Measurements from ENCODE around the gene ZMYND8. TPM values are rescaled to one million over a fixed set of nuclear protein-coding genes. Genes with fewer than 3 reads are reported as not detected.
A peak's percentile ranks its signal among the peaks of the same experiment; 100 is the strongest.
"Not testable (repeated sequence)": the region's sequence is repeated elsewhere in the genome, so short reads cannot be mapped to it uniquely, and the experiment has no call there.

Gene ZMYND8
- total RNA-seq, 1 donor from 2014 or later = 13.6 TPM

GRCh38 chr20:47373206-47373733 lies 16.8 kb upstream of the ZMYND8 start:
- Histone ChIP-seq H3K36me3 (ENCODE audit: control insufficient read depth in 3 of 3, insufficient read depth in 3 of 3, low read length in 3 of 3) (no peaks in the 10 kb centered on the region), H3K27ac (ENCODE audit: low read depth, low read length) (no peak overlapping the region), H3K27me3 (ENCODE audit: control insufficient read depth in 3 of 3, insufficient read depth in 3 of 3, low read length in 3 of 3) (no peaks in the 10 kb centered on the region), H3K4me1 (ENCODE audit: control insufficient read depth in 3 of 3, insufficient read depth in 3 of 3, low read length in 3 of 3) (no peaks in the 10 kb centered on the region), H3K9me3 (ENCODE audit: control insufficient read depth in 3 of 3, low read length in 3 of 3) (no peaks in the 10 kb centered on the region), H3K4me3 (ENCODE audit: low read length in 3 of 3) (no peak overlapping the region), H3K9ac (ENCODE audit: low read depth in 1 of 3, low read length in 3 of 3) (no peak overlapping the region)

GRCh38 chr20:47370850-47371782 lies 14.6 kb upstream of the ZMYND8 start:
- Histone ChIP-seq H3K9me3 (ENCODE audit: control insufficient read depth in 3 of 3, low read length in 3 of 3) (no peaks in the 10 kb centered on the region), H3K27ac (ENCODE audit: low read depth, low read length) (no peak overlapping the region), H3K4me3 (ENCODE audit: low read length in 3 of 3) (no peak overlapping the region), H3K27me3 (ENCODE audit: control insufficient read depth in 3 of 3, insufficient read depth in 3 of 3, low read length in 3 of 3) (no peaks in the 10 kb centered on the region), H3K36me3 (ENCODE audit: control insufficient read depth in 3 of 3, insufficient read depth in 3 of 3, low read length in 3 of 3) (no peaks in the 10 kb centered on the region), H3K4me1 (ENCODE audit: control insufficient read depth in 3 of 3, insufficient read depth in 3 of 3, low read length in 3 of 3) (no peaks in the 10 kb centered on the region), H3K9ac (ENCODE audit: low read depth in 1 of 3, low read length in 3 of 3) (no peak overlapping the region)

GRCh38 chr20:47370214-47370613 lies 13.7 kb upstream of the ZMYND8 start:
- Histone ChIP-seq H3K27ac (ENCODE audit: low read depth, low read length) (no peak overlapping the region), H3K36me3 (ENCODE audit: control insufficient read depth in 3 of 3, insufficient read depth in 3 of 3, low read length in 3 of 3) (no peaks in the 10 kb centered on the region), H3K9ac (ENCODE audit: low read depth in 1 of 3, low read length in 3 of 3) (no peak overlapping the region)

GRCh38 chr20:47368301-47368700 lies 11.8 kb upstream of the ZMYND8 start:
- H3K4me3 ChIP-seq (ENCODE audit: low read length in 3 of 3) = no peak overlapping the region

More at GRCh38 chr20:47370214-47370613, 13.7 kb upstream of the ZMYND8 start:
- Histone ChIP-seq H3K27me3 (ENCODE audit: control insufficient read depth in 3 of 3, insufficient read depth in 3 of 3, low read length in 3 of 3) (no peaks in the 10 kb centered on the region), H3K9me3 (ENCODE audit: control insufficient read depth in 3 of 3, low read length in 3 of 3) (no peaks in the 10 kb centered on the region), H3K4me1 (ENCODE audit: control insufficient read depth in 3 of 3, insufficient read depth in 3 of 3, low read length in 3 of 3) (no peaks in the 10 kb centered on the region), H3K4me3 (ENCODE audit: low read length in 3 of 3) (no peak overlapping the region)

GRCh38 chr20:47366301-47366700 lies 9.8 kb upstream of the ZMYND8 start:
- H3K9me3 ChIP-seq (ENCODE audit: control insufficient read depth in 3 of 3, low read length in 3 of 3); H3K4me1 ChIP-seq (ENCODE audit: control insufficient read depth in 3 of 3, insufficient read depth in 3 of 3, low read length in 3 of 3); H3K9ac ChIP-seq (ENCODE audit: low read depth in 1 of 3, low read length in 3 of 3); H3K4me3 ChIP-seq (ENCODE audit: low read length in 3 of 3); H3K27me3 ChIP-seq (ENCODE audit: control insufficient read depth in 3 of 3, insufficient read depth in 3 of 3, low read length in 3 of 3); H3K36me3 ChIP-seq (ENCODE audit: control insufficient read depth in 3 of 3, insufficient read depth in 3 of 3, low read length in 3 of 3); H3K27ac ChIP-seq (ENCODE audit: low read depth, low read length): not testable (repeated sequence)

More at GRCh38 chr20:47368301-47368700, 11.8 kb upstream of the ZMYND8 start:
- Histone ChIP-seq H3K9me3 (ENCODE audit: control insufficient read depth in 3 of 3, low read length in 3 of 3) (no peaks in the 10 kb centered on the region), H3K4me1 (ENCODE audit: control insufficient read depth in 3 of 3, insufficient read depth in 3 of 3, low read length in 3 of 3) (no peaks in the 10 kb centered on the region), H3K27me3 (ENCODE audit: control insufficient read depth in 3 of 3, insufficient read depth in 3 of 3, low read length in 3 of 3) (no peaks in the 10 kb centered on the region), H3K27ac (ENCODE audit: low read depth, low read length) (no peak overlapping the region), H3K9ac (ENCODE audit: low read depth in 1 of 3, low read length in 3 of 3) (no peak overlapping the region), H3K36me3 (ENCODE audit: control insufficient read depth in 3 of 3, insufficient read depth in 3 of 3, low read length in 3 of 3) (no peaks in the 10 kb centered on the region)

GRCh38 chr20:47365023-47365764 lies 8.7 kb upstream of the ZMYND8 start:
- H3K27me3 ChIP-seq (ENCODE audit: control insufficient read depth in 3 of 3, insufficient read depth in 3 of 3, low read length in 3 of 3) = no peaks in the 10 kb centered on the region
- peaks cover 14 to 19% (median 15%) of the 10 kb centered on the region in 3 donors for H3K4me1 ChIP-seq (ENCODE audit: control insufficient read depth in 3 of 3, insufficient read depth in 3 of 3, low read length in 3 of 3)
- no peak overlapping the region for H3K4me3 ChIP-seq (ENCODE audit: low read length in 3 of 3)
- no peak overlapping the region for H3K9ac ChIP-seq (ENCODE audit: low read depth in 1 of 3, low read length in 3 of 3)
- H3K9me3 ChIP-seq (ENCODE audit: control insufficient read depth in 3 of 3, low read length in 3 of 3) = no peaks in the 10 kb centered on the region
- H3K36me3 ChIP-seq (ENCODE audit: control insufficient read depth in 3 of 3, insufficient read depth in 3 of 3, low read length in 3 of 3) = no peaks in the 10 kb centered on the region
- no peak overlapping the region for H3K27ac ChIP-seq (ENCODE audit: low read depth, low read length)

- no peaks in the 10 kb centered on the region for H3K9me3 ChIP-seq (ENCODE audit: control insufficient read depth in 3 of 3, low read length in 3 of 3)
- peaks cover 40 to 45% (median 41%) of the 10 kb centered on the region in 3 donors for H3K4me1 ChIP-seq (ENCODE audit: control insufficient read depth in 3 of 3, insufficient read depth in 3 of 3, low read length in 3 of 3)
- H3K4me3 ChIP-seq (ENCODE audit: low read length in 3 of 3) = no peak overlapping the region
- no peak overlapping the region for H3K27ac ChIP-seq (ENCODE audit: low read depth, low read length)
- H3K9ac ChIP-seq (ENCODE audit: low read depth in 1 of 3, low read length in 3 of 3) = no peak overlapping the region
- H3K36me3 ChIP-seq (ENCODE audit: control insufficient read depth in 3 of 3, insufficient read depth in 3 of 3, low read length in 3 of 3) = no peaks in the 10 kb centered on the region
- H3K27me3 ChIP-seq (ENCODE audit: control insufficient read depth in 3 of 3, insufficient read depth in 3 of 3, low read length in 3 of 3) = no peaks in the 10 kb centered on the region
Observed at GRCh38 chr20:47362361-47363219, 6.1 kb upstream of the ZMYND8 start.

GRCh38 chr20:47361057-47361915 lies 4.8 kb upstream of the ZMYND8 start:
- no peaks in the 10 kb centered on the region for H3K9me3 ChIP-seq (ENCODE audit: control insufficient read depth in 3 of 3, low read length in 3 of 3)
- H3K36me3 ChIP-seq (ENCODE audit: control insufficient read depth in 3 of 3, insufficient read depth in 3 of 3, low read length in 3 of 3) = no peaks in the 10 kb centered on the region
- peak overlapping the region; percentile 23 to 68 (median 58) for H3K4me3 ChIP-seq (ENCODE audit: low read length in 3 of 3)
- H3K27me3 ChIP-seq (ENCODE audit: control insufficient read depth in 3 of 3, insufficient read depth in 3 of 3, low read length in 3 of 3) = no peaks in the 10 kb centered on the region
- H3K27ac ChIP-seq (ENCODE audit: low read depth, low read length) = peak overlapping the region; percentile 96
- peaks cover 51 to 57% (median 54%) of the 10 kb centered on the region in 3 donors for H3K4me1 ChIP-seq (ENCODE audit: control insufficient read depth in 3 of 3, insufficient read depth in 3 of 3, low read length in 3 of 3)
- H3K9ac ChIP-seq (ENCODE audit: low read depth in 1 of 3, low read length in 3 of 3) = peak overlapping the region; percentile 77 to 89 (median 89)

Measured in skeletal muscle tissue (tissue), 4 donors.